Cardiac septum (tissue), 1 donor: ENCODE results near the gene FCRL1. TPM values are rescaled to one million over a fixed set of nuclear protein-coding genes. Genes with fewer than 3 reads are reported as not detected.

Experiments
- DNase-seq: peaks from one replicate; pipeline ENCODE4 v3.0.0-alpha.2; 2020; ENCODE audit warnings: low spot score
- intact Hi-C: fragments of 100-400 bp; cut with DNase I; formaldehyde crosslinking; loops from one replicate; pipeline ENCODE4 v1.14.0; 2022
- long read RNA-seq: library from polyadenylated mRNA; unstranded; transcript quantifications from one replicate; pipeline ENCODE4 v2.0.0, GENCODE V29; 2021
- total RNA-seq: library from RNA; stranded (reverse); fragmentation: NEBNext Ultra II Directional; extraction: Animal tissue kit (Norgen Biotek cat#: 25700); gene quantifications from one replicate; pipeline ENCODE4 v1.2.1, GENCODE V29; 2021
- donor health status: DM: no; HTN: no; CAD: no.

FCRL1 gene
- not detected for total RNA-seq
- long read RNA-seq = 0 reads

GRCh38 chr1:157819896-157820295 is at the start of gene FCRL1:
FCRL1 (minus strand) TSS chr1:157820120; CDS start chr1:157820037, 83 bp downstream.
- intact Hi-C loops = no loop called here
- DNase-seq = no peak

- DNase-seq = no peak
- intact Hi-C loops = no loop called here
Measured at GRCh38 chr1:157868654-157869053, 48.7 kb upstream of the FCRL1 start.

GRCh38 chr1:157862114-157863070 is 42.5 kb upstream of the FCRL1 start:
- intact Hi-C loops = no loop called here

GRCh38 chr1:157856538-157856937 is 36.6 kb upstream of the FCRL1 start:
- no peak for DNase-seq
- intact Hi-C loops = no loop called here

More at GRCh38 chr1:157862114-157863070, 42.5 kb upstream of the FCRL1 start:
- no peak for DNase-seq

- DNase-seq = no peak
- intact Hi-C loops = no loop called here
Measured at GRCh38 chr1:157852476-157852875, 32.6 kb upstream of the FCRL1 start.

GRCh38 chr1:157849229-157849875 is 29.4 kb upstream of the FCRL1 start:
- intact Hi-C loops = no loop called here
- DNase-seq = no peak

GRCh38 chr1:157844089-157844830 is 24.3 kb upstream of the FCRL1 start:
- DNase-seq = no peak

GRCh38 chr1:157842939-157843338 is 23.0 kb upstream of the FCRL1 start:
- intact Hi-C loops = no loop called here
- DNase-seq = no peak

More at GRCh38 chr1:157844089-157844830, 24.3 kb upstream of the FCRL1 start:
- intact Hi-C loops = no loop called here

- DNase-seq = no peak
- intact Hi-C loops = no loop called here
Measured at GRCh38 chr1:157841708-157842107, 21.8 kb upstream of the FCRL1 start, which contains the start of gene CD5L. CD5L (minus strand) TSS chr1:157841808; CDS start chr1:157841701, 107 bp downstream.

- DNase-seq = no peak
- intact Hi-C loops = no loop called here
Measured at GRCh38 chr1:157838966-157839365, 19.0 kb upstream of the FCRL1 start.

GRCh38 chr1:157834430-157834829 is 14.5 kb upstream of the FCRL1 start:
- DNase-seq = no peak
- intact Hi-C loops = no loop called here

GRCh38 chr1:157833145-157833544 is 13.2 kb upstream of the FCRL1 start:
- intact Hi-C loops = no loop called here
- DNase-seq = no peak

GRCh38 chr1:157831968-157832626 is 12.2 kb upstream of the FCRL1 start:
- intact Hi-C loops = no loop called here
- no peak for DNase-seq

- intact Hi-C loops = no loop called here
- no peak for DNase-seq
Measured at GRCh38 chr1:157830887-157831286, 11.0 kb upstream of the FCRL1 start.

- no peak for DNase-seq
- intact Hi-C loops = no loop called here
Measured at GRCh38 chr1:157829711-157830110, 9.8 kb upstream of the FCRL1 start.

GRCh38 chr1:157829210-157829609 is 9.3 kb upstream of the FCRL1 start:
- intact Hi-C loops = no loop called here
- DNase-seq = no peak

GRCh38 chr1:157820299-157820698 is 379 bp upstream of the FCRL1 start:
- intact Hi-C loops = no loop called here
- no peak for DNase-seq

GRCh38 chr1:157819215-157819614 is 705 bp downstream of the FCRL1 start:
- intact Hi-C loops = no loop called here
- no peak for DNase-seq

- intact Hi-C loops = no loop called here
- no peak for DNase-seq
Measured at GRCh38 chr1:157813269-157813668, 6.7 kb downstream of the FCRL1 start.
